ENCODE measurements around the gene PIF1. TPM values are rescaled to one million over a fixed set of nuclear protein-coding genes. Genes with fewer than 3 reads are reported as not detected.

PIF1 gene
- total RNA-seq, 1 experiment from 2014 or later = 45.8 TPM

DNA sequence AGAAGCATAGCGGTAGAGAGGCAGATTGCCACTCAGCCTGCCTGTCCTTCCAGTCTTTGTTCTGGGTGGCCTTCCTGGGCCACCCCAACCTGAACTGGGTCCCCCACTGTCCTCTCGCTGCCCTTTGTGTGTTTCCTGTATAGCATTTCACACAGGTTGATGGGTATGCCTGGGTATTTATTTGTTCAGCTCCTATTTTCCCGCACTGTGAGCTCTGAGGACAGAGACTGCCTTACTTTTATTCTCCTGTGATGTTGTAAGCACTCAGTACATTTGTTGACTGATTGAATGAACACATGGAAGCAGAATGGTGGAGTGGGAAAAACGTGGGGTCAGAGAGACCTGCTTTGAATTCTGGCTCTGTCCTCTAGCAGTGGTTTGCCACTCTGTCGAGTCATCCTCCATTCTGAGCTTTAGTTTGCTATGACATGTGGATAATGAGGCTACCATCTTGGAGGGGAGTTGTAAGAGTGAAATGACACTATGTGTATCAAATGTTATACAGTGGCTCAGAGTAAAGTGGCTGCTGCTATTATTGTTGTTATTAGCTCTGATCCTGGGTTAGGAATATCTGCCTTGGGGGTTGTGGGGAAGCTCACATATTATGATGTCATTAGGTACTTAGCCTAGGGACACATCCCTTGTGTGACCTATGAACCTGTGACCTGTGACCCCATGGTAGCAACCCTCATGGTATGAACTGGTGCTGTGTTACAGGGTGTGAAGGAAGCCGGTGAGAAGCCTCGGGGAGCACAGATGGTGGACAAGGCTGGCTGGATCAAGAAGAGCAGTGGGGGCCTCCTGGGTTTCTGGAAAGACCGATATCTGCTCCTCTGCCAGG, 22.6 kb upstream of the PIF1 start:
- H3K36me3 Mint-ChIP-seq (ENCODE audit: insufficient read depth, unreplicated experiment) = peaks cover 14% of the 10 kb centered on the region
- no peak overlapping the region for H3K4me3 ChIP-seq (ENCODE audit: low read depth, low read length)
- POLR2A ChIA-PET = no interaction called here
- H3K27me3 Mint-ChIP-seq (ENCODE audit: insufficient read depth, unreplicated experiment) = no peaks in the 10 kb centered on the region
- H3K27ac Mint-ChIP-seq (ENCODE audit: unreplicated experiment) = peak overlapping the region; percentile 39
- BruUV-seq (replicated peaks) = no TSS peak
- H3K9me3 Mint-ChIP-seq (ENCODE audit: unreplicated experiment) = no peaks in the 10 kb centered on the region
- CTCF ChIA-PET = no interaction called here
- H3K4me3 Mint-ChIP-seq (ENCODE audit: unreplicated experiment) = no peak overlapping the region
- no peaks in the 10 kb centered on the region for H3K9me3 ChIP-seq
- H3K27me3 ChIP-seq (replicated peaks; ENCODE audit: control insufficient read depth, insufficient read depth, low read length) = no peaks in the 10 kb centered on the region
- intact Hi-C loops (cut with micrococcal nuclease; ENCODE audit: unreplicated experiment) = no loop called here
- H3K4me1 Mint-ChIP-seq (ENCODE audit: low read depth, unreplicated experiment) = peaks cover 20% of the 10 kb centered on the region
- TF ChIP-seq, protein P1, sequence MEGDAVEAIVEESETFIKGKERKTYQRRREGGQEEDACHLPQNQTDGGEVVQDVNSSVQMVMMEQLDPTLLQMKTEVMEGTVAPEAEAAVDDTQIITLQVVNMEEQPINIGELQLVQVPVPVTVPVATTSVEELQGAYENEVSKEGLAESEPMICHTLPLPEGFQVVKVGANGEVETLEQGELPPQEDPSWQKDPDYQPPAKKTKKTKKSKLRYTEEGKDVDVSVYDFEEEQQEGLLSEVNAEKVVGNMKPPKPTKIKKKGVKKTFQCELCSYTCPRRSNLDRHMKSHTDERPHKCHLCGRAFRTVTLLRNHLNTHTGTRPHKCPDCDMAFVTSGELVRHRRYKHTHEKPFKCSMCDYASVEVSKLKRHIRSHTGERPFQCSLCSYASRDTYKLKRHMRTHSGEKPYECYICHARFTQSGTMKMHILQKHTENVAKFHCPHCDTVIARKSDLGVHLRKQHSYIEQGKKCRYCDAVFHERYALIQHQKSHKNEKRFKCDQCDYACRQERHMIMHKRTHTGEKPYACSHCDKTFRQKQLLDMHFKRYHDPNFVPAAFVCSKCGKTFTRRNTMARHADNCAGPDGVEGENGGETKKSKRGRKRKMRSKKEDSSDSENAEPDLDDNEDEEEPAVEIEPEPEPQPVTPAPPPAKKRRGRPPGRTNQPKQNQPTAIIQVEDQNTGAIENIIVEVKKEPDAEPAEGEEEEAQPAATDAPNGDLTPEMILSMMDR (IDR thresholded peaks at IDR 0.05; ENCODE audit: insufficient read depth in 1 of 2, low read depth in 1 of 2, low read length in 1 of 2, severe bottlenecking in 1 of 2, unreplicated experiment in 1 of 2) = no peak
- DNase-seq = no peak
- 0 out of 2 replicates have a peak, but pooled peaks cover 8% of the 10 kb centered on the region for H3K4me1 ChIP-seq
- no peaks in the 10 kb centered on the region for H3K36me3 ChIP-seq (ENCODE audit: control insufficient read depth, insufficient read depth, low read length)

DNA sequence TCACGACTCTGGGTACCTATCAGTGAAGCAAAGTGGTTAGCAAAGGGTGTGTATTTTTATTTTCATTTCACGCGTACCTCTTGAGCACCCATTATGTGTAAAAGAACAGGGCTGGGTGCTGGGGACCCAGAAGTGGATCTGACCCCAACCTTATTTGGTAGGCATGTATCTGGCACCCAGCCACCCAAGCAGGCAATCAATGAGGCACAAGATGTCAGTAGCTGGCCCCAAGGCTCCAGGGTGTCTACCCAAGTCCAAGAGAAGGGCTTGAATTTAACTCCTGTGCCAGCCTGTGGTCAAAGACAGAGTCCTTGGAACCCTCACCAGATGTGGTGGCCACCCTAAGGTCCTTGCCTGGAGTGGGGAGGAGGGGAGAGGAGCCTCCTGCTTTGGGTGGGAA, 22.0 kb upstream of the PIF1 start:
- intact Hi-C loops (cut with micrococcal nuclease; ENCODE audit: unreplicated experiment) = no loop called here
- Mint-ChIP-seq H3K27me3 (ENCODE audit: insufficient read depth, unreplicated experiment) (no peaks in the 10 kb centered on the region), H3K27ac (ENCODE audit: unreplicated experiment) (no peak overlapping the region), H3K4me3 (ENCODE audit: unreplicated experiment) (no peak overlapping the region), H3K36me3 (ENCODE audit: insufficient read depth, unreplicated experiment) (peaks cover 16% of the 10 kb centered on the region), H3K4me1 (ENCODE audit: low read depth, unreplicated experiment) (peaks cover 27% of the 10 kb centered on the region), H3K9me3 (ENCODE audit: unreplicated experiment) (no peaks in the 10 kb centered on the region)
- no peaks in the 10 kb centered on the region for H3K36me3 ChIP-seq (ENCODE audit: control insufficient read depth, insufficient read depth, low read length)
- peaks cover 13% of the 10 kb centered on the region; the same call in 1 of the 2 replicates for H3K4me1 ChIP-seq
- BruUV-seq (replicated peaks) = no TSS peak
- TF ChIP-seq, protein P1 (IDR thresholded peaks at IDR 0.05; ENCODE audit: insufficient read depth in 1 of 2, low read depth in 1 of 2, low read length in 1 of 2, severe bottlenecking in 1 of 2, unreplicated experiment in 1 of 2) = no peak
- H3K27me3 ChIP-seq (replicated peaks; ENCODE audit: control insufficient read depth, insufficient read depth, low read length) = no peaks in the 10 kb centered on the region
- no peak for DNase-seq
- no peak overlapping the region for H3K4me3 ChIP-seq (ENCODE audit: low read depth, low read length)
- CTCF ChIA-PET = no interaction called here
- no peaks in the 10 kb centered on the region for H3K9me3 ChIP-seq
- POLR2A ChIA-PET = no interaction called here

- no peaks in the 10 kb centered on the region for H3K36me3 ChIP-seq (ENCODE audit: control insufficient read depth, insufficient read depth, low read length)
- peaks cover 20% of the 10 kb centered on the region for H3K36me3 Mint-ChIP-seq (ENCODE audit: insufficient read depth, unreplicated experiment)
- no TSS peak for BruUV-seq (replicated peaks)
- TF ChIP-seq, protein P1 (IDR thresholded peaks at IDR 0.05; ENCODE audit: insufficient read depth in 1 of 2, low read depth in 1 of 2, low read length in 1 of 2, severe bottlenecking in 1 of 2, unreplicated experiment in 1 of 2) = no peak
- ChIA-PET POLR2A (no interaction called here), CTCF (no interaction called here)
- no peak overlapping the region for H3K4me3 ChIP-seq (ENCODE audit: low read depth, low read length)
- H3K4me3 Mint-ChIP-seq (ENCODE audit: unreplicated experiment) = no peak overlapping the region
- H3K27me3 ChIP-seq (replicated peaks; ENCODE audit: control insufficient read depth, insufficient read depth, low read length) = no peaks in the 10 kb centered on the region
- H3K4me1 Mint-ChIP-seq (ENCODE audit: low read depth, unreplicated experiment) = peaks cover 28% of the 10 kb centered on the region
- H3K9me3 ChIP-seq = no peaks in the 10 kb centered on the region
- DNase-seq = no peak
- intact Hi-C loops (cut with micrococcal nuclease; ENCODE audit: unreplicated experiment) = no loop called here
- H3K27me3 Mint-ChIP-seq (ENCODE audit: insufficient read depth, unreplicated experiment) = no peaks in the 10 kb centered on the region
- H3K9me3 Mint-ChIP-seq (ENCODE audit: unreplicated experiment) = no peaks in the 10 kb centered on the region
- peaks cover 13% of the 10 kb centered on the region; the same call in 1 of the 2 replicates for H3K4me1 ChIP-seq
- H3K27ac Mint-ChIP-seq (ENCODE audit: unreplicated experiment) = no peak overlapping the region
These were observed 21.6 kb upstream of the PIF1 start for GRCh38 chr15:64847016-64847415.

All from Caco-2 (cell line).